Renal cortex interstitium (tissue), 11 donors: ENCODE measurements around the gene TSC22D4. TPM values are rescaled to one million over a fixed set of nuclear protein-coding genes. Genes with fewer than 3 reads are reported as not detected.

Source experiments
- DNase-seq, 11 donors: peaks; one replicate each; pipeline ENCODE4 v3.0.0-alpha.2; 2013; ENCODE audit warnings: low read depth in 9 of 11, low spot score in 4 of 11; ENCODE audit errors: extremely low read depth in 1 of 11
- polyA plus RNA-seq, 3 donors: library from polyadenylated mRNA; unstranded; fragments of 120-200 nt; gene quantifications; one replicate each; pipeline ENCODE4 v1.2.1, GENCODE V29; 2013; ENCODE audit not compliant: insufficient read length in 3 of 3

TSC22D4 gene
- polyA plus RNA-seq, 3 donors: 30.9 to 52.8 (median 49.4) TPM

- DNase-seq: peak in 1 of 11 donors; percentile 23
These were observed 43.4 kb downstream of the TSC22D4 start for GRCh38 chr7:100435401-100436304.

GRCh38 chr7:100434297-100435144 is 44.5 kb downstream of the TSC22D4 start:
- no peak for DNase-seq

GRCh38 chr7:100433592-100434296 is 45.3 kb downstream of the TSC22D4 start:
- DNase-seq: no peak

GRCh38 chr7:100433276-100433591 is 45.8 kb downstream of the TSC22D4 start:
- no peak for DNase-seq

- DNase-seq: no peak
These were observed 46.3 kb downstream of the TSC22D4 start for GRCh38 chr7:100432621-100433275.

- no peak for DNase-seq
These were observed 47.0 kb downstream of the TSC22D4 start for GRCh38 chr7:100432053-100432452.

GRCh38 chr7:100431286-100431735 is 47.7 kb downstream of the TSC22D4 start:
- DNase-seq: no peak

- no peak for DNase-seq
These were observed 48.3 kb downstream of the TSC22D4 start for GRCh38 chr7:100430493-100431285.

GRCh38 chr7:100429637-100430492 is 49.1 kb downstream of the TSC22D4 start, which contains the start of gene MEPCE:
Gene MEPCE, plus strand, starts transcription at chr7:100429831. Its CDS starts 188 bp downstream, at chr7:100430019.
- peak; percentile 89 to 96 (median 95) for DNase-seq

- peak; percentile 98 to 100 (median 100) for DNase-seq
These were observed 49.9 kb downstream of the TSC22D4 start for GRCh38 chr7:100428967-100429636.

- DNase-seq: peak; percentile 91 to 97 (median 95)
These were observed 50.6 kb downstream of the TSC22D4 start, which contains the start of gene ZCWPW1 for GRCh38 chr7:100428199-100428966. Gene ZCWPW1, minus strand, starts transcription at chr7:100428703. Its CDS starts 8,054 bp downstream, at chr7:100420649.

- no peak for DNase-seq
These were observed 51.2 kb downstream of the TSC22D4 start for GRCh38 chr7:100427762-100428198.

GRCh38 chr7:100426516-100426915 is 52.5 kb downstream of the TSC22D4 start:
- no peak for DNase-seq

- DNase-seq: no peak
These were observed 53.7 kb downstream of the TSC22D4 start for GRCh38 chr7:100425347-100425746.

- DNase-seq: no peak
These were observed 55.7 kb downstream of the TSC22D4 start for GRCh38 chr7:100423315-100423714.
